Measurements from ENCODE around the gene CCNYL1.

CCNYL1 gene

DNA sequence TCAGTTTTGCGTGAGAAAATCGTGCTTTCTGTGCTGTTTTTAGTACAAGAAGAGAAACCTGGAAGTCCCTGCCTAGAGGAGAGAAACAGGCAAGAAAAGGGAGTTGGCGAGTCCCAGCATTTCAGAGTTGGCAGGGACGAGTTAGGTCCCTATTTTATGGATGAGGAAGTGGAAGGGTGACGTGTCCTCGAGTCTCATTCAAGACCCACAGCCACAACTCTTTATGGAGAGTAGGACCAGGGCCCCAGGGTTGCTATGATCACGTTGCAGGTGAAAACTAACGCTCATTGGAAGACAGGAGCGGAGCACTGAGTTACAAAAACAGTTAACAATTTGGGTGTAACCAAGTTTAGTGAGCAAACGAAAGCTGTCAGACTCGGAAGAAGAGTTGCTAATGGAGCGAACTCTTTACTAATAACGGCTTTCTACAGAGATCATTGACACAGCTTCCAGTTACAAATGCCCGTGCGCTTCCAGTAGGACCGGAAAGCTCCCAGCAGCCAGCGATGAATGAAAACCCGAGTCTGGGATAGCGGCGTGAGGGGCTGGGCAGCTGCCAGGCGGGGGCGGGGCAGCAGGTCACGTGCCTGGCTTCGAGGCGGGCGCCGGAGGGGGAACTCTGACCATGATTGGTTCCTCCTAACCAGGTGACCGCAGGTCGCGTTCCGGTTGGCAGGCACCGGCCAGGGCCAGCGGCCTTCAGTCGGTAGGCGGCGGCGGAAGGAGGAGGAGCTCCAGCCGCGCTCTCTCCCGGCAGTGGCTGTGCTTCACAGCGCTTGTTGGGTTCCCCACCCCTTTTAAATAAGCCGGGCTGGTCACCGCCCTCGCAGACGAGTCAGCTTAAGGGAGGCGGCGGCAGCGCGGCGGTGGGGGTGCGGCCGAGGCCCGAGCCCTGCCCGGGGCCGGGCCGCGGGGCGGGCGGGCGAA, at the start of gene CCNYL1:
CCNYL1 (plus strand) TSS at position 827 of the 927 bp plus-strand sequence. CDS start 257 bp downstream, outside the sequence.
- Histone ChIP-seq H3K36me3 (ENCODE audit: control insufficient read depth, insufficient read depth, low read length) (no peaks in the 10 kb centered on the region), H3K4me2 (ENCODE audit: low read length) (peak within 1 kb of the TSS; percentile 80), H3K9ac (peak within 1 kb of the TSS; percentile 41), H3K4me1 (peaks cover 5% of the 10 kb centered on the region), H3K79me2 (peaks cover 19% of the 10 kb centered on the region), H3K27ac (peak within 1 kb of the TSS; percentile 79), H3K4me3 (ENCODE audit: low read depth, low read length) (peak within 1 kb of the TSS; percentile 80), H2AFZ (peak within 1 kb of the TSS; percentile 95), H3K9me3 (ENCODE audit: control insufficient read depth, low read length) (no peaks in the 10 kb centered on the region), H3K27me3 (ENCODE audit: control insufficient read depth, insufficient read depth, low read length) (no peaks in the 10 kb centered on the region)
- peak; percentile 26 for TF ChIP-seq CTCF (IDR thresholded peaks at IDR 0.05)

GRCh38 chr2:207662203-207662602, 49.2 kb upstream of the CCNYL1 start:
- H3K9me3 ChIP-seq (ENCODE audit: control insufficient read depth, low read length): no peaks in the 10 kb centered on the region
- no peak overlapping the region for H3K27ac ChIP-seq
- H3K9ac ChIP-seq: no peak overlapping the region
- no peak overlapping the region for H3K4me2 ChIP-seq (ENCODE audit: low read length)
- no peaks in the 10 kb centered on the region for H3K36me3 ChIP-seq (ENCODE audit: control insufficient read depth, insufficient read depth, low read length)
- TF ChIP-seq CTCF (IDR thresholded peaks at IDR 0.05): no peak
- no peaks in the 10 kb centered on the region for H3K4me1 ChIP-seq
- no peak overlapping the region for H2AFZ ChIP-seq
- no peak overlapping the region for H3K4me3 ChIP-seq (ENCODE audit: low read depth, low read length)
- no peaks in the 10 kb centered on the region for H3K79me2 ChIP-seq
- H3K27me3 ChIP-seq (ENCODE audit: control insufficient read depth, insufficient read depth, low read length): no peaks in the 10 kb centered on the region

DNA sequence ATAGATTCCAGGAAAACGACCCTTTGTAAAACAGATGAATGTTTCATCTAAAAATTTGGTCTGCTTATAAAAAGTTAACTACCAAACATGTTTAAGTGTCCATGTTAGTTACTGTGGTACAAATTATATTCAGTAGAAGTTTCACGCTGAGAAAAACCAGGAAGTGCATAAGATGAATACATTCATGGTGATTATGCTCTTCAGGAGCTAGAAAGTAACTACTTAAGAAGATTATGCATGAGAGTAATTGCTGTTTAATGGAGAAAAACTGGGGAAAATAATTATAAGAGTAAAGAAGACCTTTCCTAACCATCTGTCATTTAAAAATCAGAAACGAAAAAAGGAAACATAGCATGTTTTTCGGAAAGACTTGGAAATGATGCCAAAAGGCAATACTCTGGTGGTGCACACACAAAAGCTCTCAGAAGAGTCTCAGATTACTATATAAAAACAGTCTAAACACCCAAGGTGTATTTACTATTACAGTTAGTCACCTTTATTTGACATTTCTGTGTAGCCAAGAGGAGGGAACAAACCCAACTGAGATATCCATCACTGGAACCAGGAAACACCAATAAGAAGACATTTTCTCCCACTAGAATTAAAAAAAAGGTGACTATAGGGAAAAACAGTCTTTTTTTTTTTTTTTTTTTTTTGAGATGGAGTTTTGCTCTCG, 47.4 kb upstream of the CCNYL1 start:
- Histone ChIP-seq H2AFZ (no peak overlapping the region), H3K9me3 (ENCODE audit: control insufficient read depth, low read length) (no peaks in the 10 kb centered on the region), H3K4me3 (ENCODE audit: low read depth, low read length) (no peak overlapping the region), H3K4me1 (no peaks in the 10 kb centered on the region), H3K36me3 (ENCODE audit: control insufficient read depth, insufficient read depth, low read length) (no peaks in the 10 kb centered on the region), H3K27me3 (ENCODE audit: control insufficient read depth, insufficient read depth, low read length) (no peaks in the 10 kb centered on the region), H3K4me2 (ENCODE audit: low read length) (no peak overlapping the region), H3K27ac (no peak overlapping the region), H3K79me2 (no peaks in the 10 kb centered on the region), H3K9ac (no peak overlapping the region)
- TF ChIP-seq CTCF (IDR thresholded peaks at IDR 0.05): no peak

- Histone ChIP-seq H3K9ac (no peak overlapping the region), H3K9me3 (ENCODE audit: control insufficient read depth, low read length) (no peaks in the 10 kb centered on the region), H3K27me3 (ENCODE audit: control insufficient read depth, insufficient read depth, low read length) (no peaks in the 10 kb centered on the region), H3K4me2 (ENCODE audit: low read length) (no peak overlapping the region), H3K4me3 (ENCODE audit: low read depth, low read length) (no peak overlapping the region), H3K4me1 (no peaks in the 10 kb centered on the region), H3K27ac (no peak overlapping the region), H3K79me2 (no peaks in the 10 kb centered on the region), H2AFZ (no peak overlapping the region), H3K36me3 (ENCODE audit: control insufficient read depth, insufficient read depth, low read length) (no peaks in the 10 kb centered on the region)
- no peak for TF ChIP-seq CTCF (IDR thresholded peaks at IDR 0.05)
Measured at GRCh38 chr2:207670887-207671286, 40.6 kb upstream of the CCNYL1 start.
